COLO668 (cell line): Measurements from ENCODE around the gene SFXN4.
"Not testable (repeated sequence)": the region's sequence is repeated elsewhere in the genome, so short reads cannot be mapped to it uniquely, and the experiment has no call there.

Source experiments
- DNase-seq: peaks from one replicate; lab custom pipeline; 2025; ENCODE audit not compliant: unreplicated experiment; lab: John Stamatoyannopoulos, UW

The SFXN4 gene

DNA sequence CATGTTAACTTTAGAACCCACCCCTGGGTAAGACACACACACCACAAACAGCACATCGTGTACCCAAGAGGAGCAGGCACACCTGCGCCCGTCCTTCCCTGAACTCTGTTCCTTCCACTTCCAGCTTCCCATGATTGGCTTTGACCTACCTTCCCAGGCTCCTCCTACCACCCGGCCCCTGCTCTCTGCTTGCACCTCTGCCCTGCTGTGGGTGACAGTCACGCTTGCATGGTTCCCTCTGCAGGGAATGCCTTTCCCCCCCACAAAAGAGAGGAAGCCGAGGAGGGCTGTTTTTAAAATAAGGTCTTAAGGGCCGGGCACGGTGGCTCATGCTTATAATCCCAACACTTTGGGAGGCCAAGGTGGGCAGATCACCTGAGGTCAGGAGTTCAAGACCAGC lies 16.4 kb downstream of the SFXN4 start:
- no peak for DNase-seq

DNA sequence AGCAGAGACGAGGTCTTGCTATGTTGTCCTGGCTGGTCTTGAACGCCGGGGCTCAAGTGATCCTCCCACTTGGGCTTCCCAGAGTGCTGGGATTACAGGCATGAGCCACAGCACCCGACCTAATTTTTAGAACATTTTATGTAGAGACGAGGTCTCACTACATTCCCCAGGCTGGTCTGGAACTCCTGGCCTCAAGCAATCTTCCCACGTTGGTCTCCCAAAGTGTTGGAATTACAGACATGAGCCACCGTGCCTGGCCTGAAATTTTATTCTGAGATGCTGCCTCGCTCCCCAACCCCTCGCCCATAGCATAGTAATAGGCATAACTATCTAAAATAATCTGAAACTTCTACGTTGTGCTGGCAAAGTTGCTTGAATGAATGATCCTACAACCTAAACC lies 21.9 kb downstream of the SFXN4 start:
- DNase-seq, result no peak

DNA sequence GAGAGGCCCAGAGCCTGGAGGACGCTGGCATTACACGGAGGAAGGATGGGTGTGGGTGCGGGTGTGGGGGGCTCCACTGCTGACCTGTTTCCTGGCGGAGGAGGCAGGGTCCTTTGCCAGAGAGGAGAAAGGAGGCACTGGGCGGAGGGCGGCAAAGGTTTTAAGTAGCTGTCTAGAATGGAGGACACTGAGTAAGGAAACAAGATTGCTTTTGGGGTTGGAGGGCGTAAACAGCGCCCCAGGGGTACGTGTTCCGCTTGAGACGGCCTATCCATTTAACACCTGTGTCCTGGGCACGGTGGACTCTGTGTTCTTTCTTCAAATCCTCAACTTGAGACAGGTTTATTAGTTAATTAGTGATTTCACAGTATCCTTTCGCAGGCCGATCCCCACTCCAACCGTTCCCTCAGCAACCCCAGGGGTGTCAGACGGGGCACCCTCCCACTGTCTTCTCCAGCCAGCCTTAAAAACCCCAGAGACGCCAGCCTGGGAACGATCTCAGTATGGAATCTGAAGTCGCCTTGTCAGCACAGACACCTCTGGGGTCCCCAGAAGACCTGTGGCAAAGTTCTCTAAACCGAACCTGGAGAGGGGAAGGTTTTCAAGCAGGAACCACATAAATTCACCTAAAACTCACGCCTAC lies 24.8 kb downstream of the SFXN4 start:
- DNase-seq, result no peak

DNA sequence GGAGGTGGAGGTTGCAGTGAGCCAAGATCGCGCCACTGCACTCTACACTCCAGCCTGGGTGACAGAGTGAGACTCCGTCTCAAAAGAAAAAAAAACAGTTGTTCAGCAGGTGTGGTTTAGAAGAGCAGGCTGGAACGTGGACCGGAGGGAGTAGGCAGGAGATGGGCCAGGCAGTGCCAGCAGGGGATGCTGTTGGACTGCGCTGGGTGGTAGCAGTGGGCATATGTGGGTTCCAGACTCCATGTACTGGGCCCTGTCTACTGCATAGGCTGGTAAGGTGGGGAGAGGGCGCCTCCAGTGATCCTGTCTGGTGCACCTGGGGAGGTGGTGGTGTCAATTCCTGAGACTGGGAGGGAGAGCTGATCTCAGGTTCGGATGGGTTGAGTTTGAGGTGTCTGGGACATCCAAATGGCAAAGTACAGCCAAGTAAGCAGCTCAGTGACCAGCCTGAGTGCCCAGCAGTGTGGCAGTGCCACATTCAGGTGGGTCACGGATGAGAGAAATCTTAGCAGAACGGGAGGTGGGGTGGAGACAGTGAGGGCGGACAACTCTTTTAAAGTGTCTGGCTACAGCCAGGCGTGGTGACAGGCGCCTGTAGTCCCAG lies 25.9 kb downstream of the SFXN4 start:
- DNase-seq, result peak; percentile 2

DNA sequence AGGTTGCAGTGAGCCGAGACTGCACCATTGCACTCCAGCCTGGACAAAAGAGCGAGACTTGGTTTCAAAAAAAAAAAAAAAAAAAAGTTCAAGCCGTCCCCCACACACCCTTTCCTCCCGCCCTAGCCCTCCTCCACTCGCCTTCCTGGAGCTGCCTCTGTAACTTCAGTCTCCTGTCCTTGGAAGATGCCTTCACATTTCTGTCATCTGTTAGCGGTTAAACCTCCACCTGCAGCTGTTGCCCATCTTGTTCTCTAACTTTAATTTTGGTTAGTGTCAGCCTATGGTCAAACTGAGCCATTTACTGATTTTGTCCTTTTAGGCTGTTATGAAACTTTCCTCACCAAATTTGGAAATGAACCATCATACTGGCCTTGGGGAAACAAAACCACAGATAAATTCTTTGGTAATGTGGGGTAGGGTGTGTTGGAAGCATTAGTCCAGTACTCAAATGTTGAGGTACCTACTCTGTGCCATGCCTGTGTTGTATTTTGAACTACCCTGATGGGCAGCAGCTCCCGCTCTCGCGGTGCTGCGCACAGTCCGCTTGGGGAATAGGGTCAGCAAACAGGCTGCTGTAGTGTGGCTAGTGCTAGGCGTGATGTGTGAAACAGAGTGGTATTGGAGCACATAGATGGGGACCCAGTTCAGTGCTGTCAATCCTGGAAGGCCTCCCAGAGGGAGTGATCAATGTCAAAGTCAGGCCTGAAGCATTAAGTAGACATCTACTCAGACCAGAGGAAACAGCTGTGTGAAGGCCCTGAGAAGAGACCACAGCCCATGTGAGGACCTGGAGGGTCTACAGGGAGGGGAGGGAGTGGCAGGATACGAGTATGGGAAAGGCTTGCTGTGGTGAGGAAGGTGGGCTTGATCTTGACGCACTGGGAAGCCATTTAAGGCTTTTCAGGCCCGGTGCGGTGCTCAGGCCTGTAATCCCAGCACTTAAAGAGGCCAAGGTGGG lies 26.9 kb downstream of the SFXN4 start:
- DNase-seq, result no peak

DNA sequence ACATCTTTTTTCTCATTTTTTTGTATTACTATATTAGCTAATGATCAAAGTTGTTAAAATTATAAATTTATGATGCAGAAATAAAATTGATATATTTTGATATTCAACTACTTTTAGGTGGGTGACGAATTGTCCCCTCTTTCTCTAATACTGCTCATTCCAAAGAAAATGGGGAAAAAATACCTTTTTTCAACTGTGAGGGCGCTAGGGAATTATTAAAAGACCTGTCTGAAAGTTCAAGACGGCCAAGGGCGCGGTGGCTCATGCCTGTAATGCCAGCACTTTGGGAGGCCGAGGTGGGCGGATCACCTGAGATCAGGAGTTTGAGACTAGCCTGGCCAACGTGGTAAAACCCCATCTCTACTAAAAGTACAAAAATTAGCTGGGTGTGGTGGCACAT lies 27.6 kb downstream of the SFXN4 start:
- not testable (repeated sequence) for DNase-seq

- no peak for DNase-seq
Observed at GRCh38 chr10:119136084-119136483, 29.4 kb downstream of the SFXN4 start.

GRCh38 chr10:119135513-119135881 lies 30.0 kb downstream of the SFXN4 start:
- no peak for DNase-seq

GRCh38 chr10:119133949-119134348 lies 31.6 kb downstream of the SFXN4 start:
- no peak for DNase-seq

DNA sequence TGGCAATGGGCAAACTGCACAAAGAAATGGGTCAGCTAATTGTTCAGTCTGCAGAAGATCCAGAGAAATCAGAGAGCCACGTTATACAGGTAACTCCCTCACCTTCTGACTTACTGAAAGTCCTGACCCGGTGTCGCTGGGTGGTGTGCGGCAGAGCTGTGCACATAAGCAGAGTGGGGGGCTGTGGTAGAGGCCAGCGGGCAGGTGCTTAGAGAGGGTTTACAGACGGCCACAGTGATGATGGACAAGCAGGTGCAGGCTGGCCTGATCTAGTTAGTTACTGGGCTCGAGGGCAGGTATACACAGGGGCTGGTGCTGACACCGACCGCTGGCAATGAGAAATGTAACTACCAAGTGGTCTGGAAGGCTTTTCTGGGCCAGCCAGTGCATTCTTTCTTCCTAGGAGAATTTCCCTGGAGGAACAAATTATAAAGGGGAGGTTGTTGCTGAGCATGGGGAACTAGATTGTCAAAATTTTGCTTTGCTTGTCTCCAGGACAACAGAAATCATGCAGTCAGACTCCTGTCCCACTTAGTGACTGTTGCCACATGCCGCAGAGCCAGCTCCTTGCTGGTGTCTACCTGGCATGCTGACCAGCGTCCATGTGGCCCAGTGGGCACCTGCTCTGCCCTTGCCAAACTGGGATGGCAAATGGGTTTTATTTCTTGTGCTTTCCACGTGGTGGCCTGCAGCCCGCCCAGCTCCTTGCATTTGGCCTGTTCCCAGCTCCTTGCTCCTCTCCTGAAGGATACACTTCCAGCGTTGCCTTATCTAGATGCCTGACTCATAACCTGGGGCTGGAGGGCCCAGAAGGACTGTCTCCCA lies 32.8 kb downstream of the SFXN4 start:
- DNase-seq, result no peak

DNA sequence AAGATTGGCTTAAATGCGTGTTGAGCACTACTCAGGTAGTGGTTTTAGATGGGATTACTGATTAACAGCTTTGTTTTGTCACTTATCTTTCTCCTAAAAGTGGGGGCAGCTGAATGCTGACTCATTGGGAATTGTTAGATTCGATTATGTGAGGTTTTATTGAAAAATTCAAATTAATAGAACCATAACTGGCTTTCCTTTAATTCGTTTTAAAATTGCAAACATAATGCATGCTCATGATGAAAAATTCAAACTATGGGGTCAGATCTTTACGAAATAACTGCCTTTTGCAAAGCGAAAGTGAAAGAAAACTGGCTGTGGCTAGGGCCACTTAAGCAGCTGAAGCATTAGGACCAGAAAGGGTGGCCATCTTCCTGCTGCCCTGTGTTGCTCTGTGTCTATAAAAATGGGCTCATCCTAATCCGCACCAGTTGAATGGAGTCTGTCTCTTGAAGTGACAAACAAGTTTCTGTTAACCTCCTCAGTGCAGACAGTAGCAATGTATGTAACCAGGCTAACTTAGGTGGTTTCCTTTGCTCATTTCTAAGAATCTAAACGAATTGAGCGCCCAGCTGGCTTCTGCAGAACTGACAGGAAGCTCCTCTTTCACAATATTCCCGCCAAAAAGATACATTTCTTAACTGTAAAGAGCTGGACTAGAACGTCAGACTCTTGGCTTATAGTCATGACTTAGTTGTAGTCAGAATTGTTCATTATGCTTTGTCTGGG lies 33.8 kb downstream of the SFXN4 start:
- DNase-seq, result peak; percentile 10

DNA sequence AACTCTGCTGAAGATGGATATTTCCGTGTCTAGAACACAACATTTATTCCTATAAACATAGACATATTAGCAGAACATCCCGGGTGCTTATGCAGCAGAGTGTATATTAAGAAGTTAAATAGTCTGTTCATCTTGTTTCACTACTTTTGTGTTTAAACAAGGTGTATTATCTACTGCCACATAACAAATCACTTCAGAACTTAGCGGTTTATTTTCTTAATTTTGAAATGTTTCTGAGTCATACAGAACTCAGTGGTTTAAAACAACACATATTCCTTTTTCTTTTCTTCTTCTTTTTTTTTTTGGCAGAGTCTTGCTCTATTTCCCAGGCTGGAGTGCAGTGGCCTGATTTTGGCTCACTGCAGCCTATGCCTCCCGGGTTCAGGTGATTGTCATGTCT lies 35.8 kb downstream of the SFXN4 start:
- no peak for DNase-seq

DNA sequence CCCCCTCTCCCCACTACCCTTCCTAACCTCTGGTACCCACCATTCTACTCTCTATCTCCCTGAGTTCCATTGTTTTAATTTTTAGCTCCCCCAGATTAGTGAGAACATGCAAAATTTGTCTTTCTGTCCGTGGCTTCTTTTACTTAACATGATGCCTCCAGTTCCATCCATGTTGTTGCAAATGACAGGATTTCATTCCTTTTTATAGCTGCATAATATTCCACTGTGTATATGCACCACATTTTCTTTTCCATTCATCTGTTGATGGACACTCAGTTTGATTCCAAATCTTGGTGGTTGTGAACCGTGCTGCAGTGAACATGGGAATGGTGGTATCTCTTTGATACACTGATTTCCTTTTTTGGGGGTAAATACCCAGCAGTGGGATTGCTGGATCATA lies 39.6 kb downstream of the SFXN4 start:
- DNase-seq, result no peak

DNA sequence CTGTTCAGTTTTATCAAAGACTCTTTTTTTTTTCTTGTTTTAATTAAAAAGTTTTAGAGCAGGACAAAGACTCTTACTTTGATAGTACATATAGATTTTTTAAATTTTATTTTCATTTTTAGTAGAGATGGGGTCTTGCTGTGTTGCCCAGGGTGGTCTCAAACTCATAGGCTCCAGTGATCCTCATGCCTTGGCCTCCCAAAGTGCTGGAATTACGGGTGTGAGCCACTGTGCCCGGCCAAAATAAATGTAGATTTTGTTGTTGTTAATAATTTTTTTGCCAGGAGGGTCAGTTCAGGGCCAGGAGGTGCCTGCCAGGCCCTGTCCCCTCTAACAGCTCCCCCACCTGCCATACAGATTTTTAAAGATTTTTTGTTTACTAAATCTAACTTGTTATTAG lies 44.6 kb downstream of the SFXN4 start:
- DNase-seq, result no peak

DNA sequence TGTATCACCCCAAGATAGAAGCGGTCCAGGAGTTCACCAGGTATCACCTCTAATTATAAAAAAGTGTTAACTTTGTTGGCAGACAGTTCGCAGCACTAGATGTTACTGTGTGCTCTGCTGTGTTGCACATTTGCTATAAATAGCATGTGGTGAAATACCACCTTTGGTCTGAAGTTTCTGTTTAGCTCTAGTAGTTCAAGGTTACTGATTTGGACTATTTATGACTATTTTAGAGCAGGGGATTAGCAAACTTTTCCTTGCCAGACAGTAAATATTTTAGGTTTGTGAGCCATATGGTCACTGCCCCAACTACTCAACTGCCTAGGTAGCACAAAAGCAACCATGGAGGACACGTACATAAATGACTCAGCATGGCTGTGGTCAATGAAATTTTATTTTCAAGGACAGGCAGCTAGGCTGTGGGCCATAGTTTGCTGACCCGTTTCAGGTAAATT lies 45.1 kb downstream of the SFXN4 start:
- no peak for DNase-seq

DNA sequence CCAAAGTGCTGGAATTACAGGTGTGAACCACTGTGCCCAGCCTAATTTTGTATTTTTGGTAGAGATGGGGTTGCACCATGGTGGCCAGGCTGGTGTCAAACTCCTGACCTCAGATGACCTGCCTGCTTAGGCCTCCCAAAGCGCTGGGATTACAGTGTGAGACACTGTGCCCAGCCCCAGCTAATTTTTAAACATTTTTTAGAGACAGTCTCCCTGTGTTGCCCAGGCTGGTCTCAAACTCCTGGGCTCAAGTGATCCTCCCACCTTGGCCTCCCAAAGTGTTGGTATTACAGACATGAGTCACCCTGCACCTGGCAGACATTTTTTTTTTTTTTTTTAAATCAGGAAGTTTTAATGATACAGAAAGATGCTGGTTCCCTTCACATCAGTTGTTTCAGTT lies 46.1 kb downstream of the SFXN4 start:
- no peak for DNase-seq

DNA sequence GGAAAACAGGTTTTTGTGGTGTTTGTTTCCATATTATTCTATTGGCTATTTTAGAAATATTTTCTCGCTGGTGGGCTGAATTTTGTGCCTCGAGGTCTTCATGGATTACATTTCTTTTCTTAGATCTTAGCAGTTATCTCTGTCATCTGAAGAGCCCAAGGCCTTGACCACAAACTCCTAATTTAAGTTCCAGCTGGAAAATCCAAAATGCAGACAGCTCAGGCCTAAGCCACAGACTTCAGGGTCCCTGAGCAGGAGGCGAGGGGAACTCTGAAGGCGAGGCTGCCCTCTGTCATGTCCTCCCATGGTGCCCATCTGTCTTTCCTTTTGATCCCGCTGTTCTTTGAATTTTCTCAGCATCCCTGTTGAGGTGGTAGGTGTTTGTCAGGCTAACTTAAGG lies 47.3 kb downstream of the SFXN4 start:
- no peak for DNase-seq

DNA sequence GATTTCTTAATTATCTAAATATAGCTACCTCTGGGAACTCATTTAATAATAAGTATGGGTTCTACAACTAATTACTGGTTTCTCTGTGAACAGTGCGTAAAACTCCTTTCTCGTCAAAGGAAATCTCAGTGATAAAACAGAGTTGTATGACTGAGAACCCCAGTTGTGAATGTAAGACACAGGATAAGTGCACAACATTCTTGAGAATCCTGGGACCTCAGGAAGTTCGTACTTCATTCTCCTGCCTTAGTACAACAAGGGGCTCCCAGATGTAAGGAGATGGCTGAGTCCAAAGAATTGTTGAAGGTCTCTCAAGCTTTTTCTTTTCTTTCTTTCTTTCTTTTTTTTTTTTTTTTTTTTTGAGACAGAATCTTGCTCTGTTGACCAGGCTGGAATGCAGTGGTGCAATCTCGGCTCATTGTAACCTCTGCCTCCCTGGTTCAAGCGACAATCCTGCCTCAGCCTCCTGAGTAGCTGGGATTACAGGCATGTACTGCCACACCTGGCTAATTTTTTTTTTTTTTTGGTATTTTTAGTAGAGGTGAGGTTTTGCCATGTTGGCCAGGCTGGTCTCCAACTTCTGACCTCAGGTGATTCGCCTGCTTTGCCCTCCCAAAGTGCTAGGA lies 49.1 kb downstream of the SFXN4 start:
- DNase-seq, result no peak

GRCh38 chr10:119115926-119116325 lies 49.6 kb downstream of the SFXN4 start:
- DNase-seq, result no peak
